Measurements from ENCODE around the gene ZFAND3.
A peak's percentile ranks its signal among the peaks of the same experiment; 100 is the strongest.

DNA sequence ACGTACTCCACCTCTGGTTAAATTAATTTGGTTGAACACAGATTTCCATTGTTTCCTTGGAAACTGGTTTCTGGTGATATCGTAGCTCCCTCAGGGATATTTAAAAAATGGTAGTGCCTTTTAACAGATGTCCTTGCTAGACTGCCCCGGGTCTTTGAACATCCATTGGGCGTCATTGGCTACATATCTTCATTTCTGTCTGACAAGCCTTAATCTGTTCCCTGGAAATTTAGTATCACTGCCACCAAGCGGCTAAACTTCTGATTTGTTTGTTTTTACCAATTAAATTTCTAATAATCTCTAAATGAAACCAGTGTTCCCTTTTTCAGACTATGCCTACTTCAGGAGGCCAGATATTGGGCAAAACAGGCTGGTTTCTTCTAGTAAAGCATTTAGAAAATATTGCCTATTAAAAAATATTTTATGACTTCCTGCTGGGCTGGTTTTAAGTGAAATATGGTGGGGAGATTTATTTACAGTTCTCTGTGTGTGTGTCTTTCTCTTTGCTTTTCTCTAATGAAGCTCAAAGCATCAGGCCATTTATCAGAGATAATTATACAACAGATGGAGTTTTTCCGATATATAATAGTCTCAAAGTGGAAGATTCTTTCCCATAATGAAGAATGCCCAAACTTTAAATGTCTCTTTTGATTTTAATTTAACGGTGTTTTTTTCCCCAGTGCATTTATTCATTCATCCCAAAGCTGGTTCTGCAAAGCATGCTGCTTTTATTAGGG is 249.5 kb downstream of the ZFAND3 start:
- TF ChIP-seq, protein P1, sequence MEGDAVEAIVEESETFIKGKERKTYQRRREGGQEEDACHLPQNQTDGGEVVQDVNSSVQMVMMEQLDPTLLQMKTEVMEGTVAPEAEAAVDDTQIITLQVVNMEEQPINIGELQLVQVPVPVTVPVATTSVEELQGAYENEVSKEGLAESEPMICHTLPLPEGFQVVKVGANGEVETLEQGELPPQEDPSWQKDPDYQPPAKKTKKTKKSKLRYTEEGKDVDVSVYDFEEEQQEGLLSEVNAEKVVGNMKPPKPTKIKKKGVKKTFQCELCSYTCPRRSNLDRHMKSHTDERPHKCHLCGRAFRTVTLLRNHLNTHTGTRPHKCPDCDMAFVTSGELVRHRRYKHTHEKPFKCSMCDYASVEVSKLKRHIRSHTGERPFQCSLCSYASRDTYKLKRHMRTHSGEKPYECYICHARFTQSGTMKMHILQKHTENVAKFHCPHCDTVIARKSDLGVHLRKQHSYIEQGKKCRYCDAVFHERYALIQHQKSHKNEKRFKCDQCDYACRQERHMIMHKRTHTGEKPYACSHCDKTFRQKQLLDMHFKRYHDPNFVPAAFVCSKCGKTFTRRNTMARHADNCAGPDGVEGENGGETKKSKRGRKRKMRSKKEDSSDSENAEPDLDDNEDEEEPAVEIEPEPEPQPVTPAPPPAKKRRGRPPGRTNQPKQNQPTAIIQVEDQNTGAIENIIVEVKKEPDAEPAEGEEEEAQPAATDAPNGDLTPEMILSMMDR (IDR thresholded peaks at IDR 0.05) = peak; percentile 40
- peak in 1 of 2 experiments; percentile 83; a peak in 2 of 4 replicates for TF ChIP-seq EP300 (IDR thresholded peaks at IDR 0.05; ENCODE audit: borderline replicate concordance in 1 of 2, low read depth in 1 of 2, low read length in 1 of 2)

Measured in SK-N-SH (cell line).